ENCODE measurements around the gene CBX5.

The CBX5 gene

DNA sequence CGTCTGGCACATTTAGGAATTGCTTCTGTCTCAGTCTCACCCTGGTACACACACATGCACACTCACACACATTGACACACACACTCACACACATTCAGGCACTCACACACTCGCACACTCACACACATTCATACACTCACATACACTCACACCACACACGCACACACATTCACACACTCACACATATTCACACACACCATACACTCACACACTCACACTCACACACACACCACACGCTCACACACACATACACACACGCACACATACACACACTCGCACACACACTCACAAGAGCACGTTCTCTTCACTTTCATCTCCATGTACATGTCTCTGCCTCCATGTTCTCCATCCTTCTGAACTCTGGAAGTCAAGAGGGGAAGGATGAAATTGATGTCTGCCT, 68.0 kb downstream of the CBX5 start:
- peaks cover 16 to 28% (median 25%) of the 10 kb centered on the region in 10 experiments for H3K4me1 ChIP-seq
- H3K36me3 ChIP-seq: no peaks in the 10 kb centered on the region
- H3K9ac ChIP-seq: no peak overlapping the region
- H3K27ac ChIP-seq: no peak overlapping the region
- H4K20me1 ChIP-seq: peaks cover 0 to 10% (median 0%) of the 10 kb centered on the region in 11 experiments; a peak in 7 of 22 replicates
- peaks cover 15 to 83% (median 55%) of the 10 kb centered on the region in 11 experiments for H3K27me3 ChIP-seq
- H3K4me2 ChIP-seq: no peak overlapping the region
- H3K9me3 ChIP-seq (replicated peaks in 1 of 11): no peaks in the 10 kb centered on the region
- no peak overlapping the region for H3K4me3 ChIP-seq
- TF ChIP-seq Cebpa-rat (IDR thresholded peaks at IDR 0.05): no peak

DNA sequence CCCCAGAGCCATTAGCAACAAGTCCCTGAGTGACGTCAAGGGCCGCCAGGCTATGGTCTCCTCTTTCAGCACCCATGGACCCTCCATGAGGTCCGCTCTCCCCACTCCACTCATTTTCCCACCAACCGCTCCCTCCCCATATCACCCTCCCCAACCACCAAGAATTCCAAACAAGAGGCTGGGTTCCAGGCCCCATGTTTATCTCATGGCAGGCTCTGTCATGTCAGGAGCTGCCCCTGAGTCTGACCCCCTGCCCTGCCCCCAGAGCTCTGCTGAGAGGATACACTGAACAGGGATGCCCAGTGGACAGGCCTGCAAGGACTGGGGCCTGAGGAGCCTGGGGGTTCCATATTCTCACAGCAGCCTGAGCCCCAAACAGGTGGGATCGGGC, 69.5 kb downstream of the CBX5 start:
- H3K27me3 ChIP-seq: peaks cover 24 to 86% (median 57%) of the 10 kb centered on the region in 11 experiments
- no peak overlapping the region for H3K27ac ChIP-seq
- H3K4me3 ChIP-seq: no peak overlapping the region
- no peak for TF ChIP-seq Cebpa-rat (IDR thresholded peaks at IDR 0.05)
- no peaks in the 10 kb centered on the region for H3K9me3 ChIP-seq (replicated peaks in 1 of 11)
- H3K9ac ChIP-seq: no peak overlapping the region
- no peaks in the 10 kb centered on the region for H3K36me3 ChIP-seq
- no peak overlapping the region for H3K4me2 ChIP-seq
- H4K20me1 ChIP-seq: peaks cover 0 to 18% (median 0%) of the 10 kb centered on the region in 11 experiments; a peak in 8 of 22 replicates
- H3K4me1 ChIP-seq: peaks cover 5 to 13% (median 11%) of the 10 kb centered on the region in 10 experiments; a peak in 18 of 20 replicates

DNA sequence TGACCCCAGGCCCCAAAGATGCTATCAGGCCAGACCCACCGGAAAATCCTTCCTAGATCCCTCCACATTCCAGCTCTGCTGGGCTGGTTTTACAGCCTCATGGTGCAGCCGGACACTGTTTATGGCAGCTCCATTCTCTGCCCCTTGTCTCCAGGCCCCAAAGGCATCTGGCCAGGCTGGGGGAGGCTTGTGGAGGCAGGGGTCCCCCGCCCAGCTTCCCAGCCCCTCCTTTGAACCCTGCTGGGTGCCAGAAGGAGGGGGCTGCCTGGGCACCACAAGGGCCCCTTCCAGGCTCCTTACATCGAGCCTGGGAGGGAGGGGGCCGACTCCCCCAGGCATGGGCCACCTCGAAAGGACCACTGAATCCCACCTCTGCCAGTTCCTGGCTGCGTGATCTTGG, 71.3 kb downstream of the CBX5 start:
- TF ChIP-seq Cebpa-rat (IDR thresholded peaks at IDR 0.05): no peak
- H4K20me1 ChIP-seq: peaks cover 0 to 25% (median 0%) of the 10 kb centered on the region in 11 experiments; a peak in 9 of 22 replicates
- no peak overlapping the region for H3K4me3 ChIP-seq
- no peaks in the 10 kb centered on the region; a peak in 1 of 20 replicates for H3K4me1 ChIP-seq
- no peak overlapping the region for H3K27ac ChIP-seq
- H3K9ac ChIP-seq: no peak overlapping the region
- H3K4me2 ChIP-seq: no peak overlapping the region
- peaks cover 42 to 97% (median 69%) of the 10 kb centered on the region in 11 experiments for H3K27me3 ChIP-seq
- no peaks in the 10 kb centered on the region for H3K36me3 ChIP-seq
- no peaks in the 10 kb centered on the region for H3K9me3 ChIP-seq (replicated peaks in 1 of 11)

DNA sequence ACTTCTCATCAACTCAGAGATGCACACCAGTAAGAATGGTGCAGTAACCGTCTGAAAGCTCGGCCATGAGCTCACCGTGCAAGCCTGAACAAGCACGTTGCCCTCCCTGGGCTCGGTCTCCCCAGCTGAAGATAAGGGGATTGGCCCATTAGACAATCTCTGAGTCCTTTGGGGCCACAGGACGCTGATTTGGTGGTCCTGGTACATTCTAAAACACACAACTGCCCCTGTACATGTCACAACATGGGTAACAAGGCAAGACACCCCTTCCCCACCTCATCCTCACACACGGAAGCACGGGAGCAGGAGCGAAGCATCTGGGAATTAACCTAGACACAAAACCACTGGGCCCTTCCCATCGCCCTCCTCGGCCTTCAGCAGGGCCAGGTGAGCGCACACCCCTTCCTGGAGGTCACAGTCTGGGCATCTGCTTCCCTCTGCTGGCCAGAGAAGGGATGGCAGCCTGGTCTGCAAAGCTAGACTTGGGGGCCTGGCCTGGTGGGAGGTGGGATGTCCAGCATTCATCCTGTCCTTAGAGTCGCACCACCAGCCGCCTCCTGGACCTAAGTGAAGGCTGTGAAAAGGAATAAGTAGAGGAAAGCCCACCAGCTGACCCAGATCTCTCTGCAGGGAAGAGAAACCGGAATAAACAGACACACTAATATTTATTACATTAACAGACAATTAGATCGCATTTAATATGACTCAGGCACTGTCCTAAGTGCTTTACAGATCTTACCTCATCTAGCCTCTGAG, 72.2 kb downstream of the CBX5 start:
- Histone ChIP-seq H3K4me1 (no peaks in the 10 kb centered on the region; a peak in 1 of 20 replicates), H3K27ac (no peak overlapping the region), H3K36me3 (no peaks in the 10 kb centered on the region), H4K20me1 (peaks cover 0 to 28% (median 0%) of the 10 kb centered on the region in 11 experiments; a peak in 9 of 22 replicates), H3K4me2 (no peak overlapping the region), H3K27me3 (peaks cover 49 to 97% (median 70%) of the 10 kb centered on the region in 11 experiments), H3K4me3 (no peak overlapping the region), H3K9me3 (replicated peaks in 1 of 11) (no peaks in the 10 kb centered on the region), H3K9ac (no peak overlapping the region)
- TF ChIP-seq Cebpa-rat (IDR thresholded peaks at IDR 0.05): no peak

DNA sequence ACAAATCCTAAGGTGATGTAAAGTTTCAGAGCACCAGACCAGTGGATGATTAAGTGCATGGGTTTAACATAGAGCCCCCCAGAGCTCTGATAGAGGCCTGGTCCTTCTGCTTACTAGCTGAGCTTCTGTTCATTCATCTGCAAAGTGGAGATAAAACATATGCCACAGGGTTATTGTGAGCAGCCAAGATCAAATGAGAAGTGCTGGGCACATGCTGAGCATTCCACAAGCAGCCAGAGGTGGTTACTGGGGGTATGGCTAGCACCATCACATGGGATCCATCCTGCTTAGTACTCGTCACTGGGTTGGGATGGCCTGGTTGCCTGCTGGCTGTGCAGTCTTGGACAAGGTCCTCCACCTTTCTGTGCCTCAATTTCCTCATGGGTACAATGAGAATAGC, 73.1 kb downstream of the CBX5 start:
- H3K4me2 ChIP-seq: no peak overlapping the region
- TF ChIP-seq Cebpa-rat (IDR thresholded peaks at IDR 0.05): no peak

DNA sequence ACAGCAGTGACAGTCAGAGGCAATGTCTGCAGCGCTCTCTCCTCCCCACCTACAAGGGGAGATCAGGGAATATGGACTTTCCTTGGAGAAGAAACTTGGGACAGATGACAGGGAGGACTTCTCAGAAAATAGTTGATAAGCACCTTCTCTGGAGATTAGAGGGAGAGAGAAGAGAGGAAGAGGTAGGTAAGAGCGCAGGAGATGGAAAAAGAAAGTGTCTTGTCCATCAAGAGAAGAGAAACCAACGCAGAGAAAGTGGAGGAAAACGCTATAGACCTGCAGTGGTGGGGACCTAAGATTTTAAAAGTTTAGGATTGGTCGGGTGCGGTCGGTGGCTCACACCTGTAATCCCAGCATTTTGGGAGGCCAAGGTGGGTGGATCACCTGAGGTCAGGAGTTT, 75.6 kb downstream of the CBX5 start:
- H3K27me3 ChIP-seq: peaks cover 62 to 99% (median 92%) of the 10 kb centered on the region in 11 experiments

More for the DNA sequence above, 73.1 kb downstream of the CBX5 start:
- Histone ChIP-seq H3K36me3 (no peaks in the 10 kb centered on the region), H3K27ac (no peak overlapping the region), H3K4me1 (no peaks in the 10 kb centered on the region; a peak in 1 of 20 replicates), H3K9ac (no peak overlapping the region), H3K27me3 (peaks cover 49 to 97% (median 76%) of the 10 kb centered on the region in 11 experiments), H4K20me1 (peaks cover 0 to 28% (median 0%) of the 10 kb centered on the region in 11 experiments; a peak in 9 of 22 replicates), H3K4me3 (no peak overlapping the region), H3K9me3 (replicated peaks in 1 of 11) (no peaks in the 10 kb centered on the region)

DNA sequence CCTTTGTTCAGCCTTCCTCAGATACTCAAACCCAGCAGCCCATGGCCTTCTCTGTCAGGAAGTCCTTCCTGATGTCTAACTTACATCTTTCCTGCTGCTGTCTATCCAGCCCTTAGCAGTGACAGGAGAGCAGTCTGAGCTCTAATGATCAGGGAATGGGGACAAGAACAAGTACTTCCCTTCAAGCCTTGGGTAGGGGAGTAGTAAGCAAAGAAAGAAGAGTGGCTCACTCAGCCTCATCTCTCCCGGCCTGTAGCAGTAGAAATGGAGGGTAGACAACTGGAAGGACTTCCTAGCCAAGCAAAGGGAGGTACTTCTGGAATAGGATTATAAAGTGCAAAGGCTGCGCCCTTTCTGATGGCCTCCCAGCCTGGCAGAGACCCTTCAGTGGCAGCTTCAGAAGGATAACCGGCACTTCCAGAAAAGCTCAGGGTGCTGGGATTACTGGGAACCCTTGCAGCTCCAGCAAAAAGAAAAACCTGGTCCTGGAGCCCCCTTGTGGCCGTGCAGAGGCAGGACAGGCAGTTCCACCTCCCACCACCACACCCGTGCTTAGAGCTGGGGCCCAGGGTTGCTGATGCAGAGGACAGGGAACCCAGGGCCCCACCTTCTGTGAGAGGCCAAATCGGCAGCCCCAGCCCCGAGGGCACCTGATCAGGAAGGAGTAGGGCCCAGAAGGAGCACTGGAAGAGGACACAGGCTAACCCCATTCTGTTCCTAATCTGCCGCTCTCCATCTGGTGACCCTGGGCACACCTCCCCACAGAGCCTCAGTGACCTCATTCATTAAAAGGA, 78.7 kb downstream of the CBX5 start:
- Histone ChIP-seq H3K36me3 (no peaks in the 10 kb centered on the region), H3K4me1 (peaks cover 17 to 34% (median 21%) of the 10 kb centered on the region in 10 experiments), H3K4me2 (no peak overlapping the region), H4K20me1 (peaks cover 0 to 18% (median 0%) of the 10 kb centered on the region in 11 experiments; a peak in 6 of 22 replicates), H3K27me3 (peaks cover 72 to 100% (median 96%) of the 10 kb centered on the region in 11 experiments), H3K27ac (no peak overlapping the region), H3K9ac (no peak overlapping the region), H3K4me3 (no peak overlapping the region), H3K9me3 (replicated peaks in 1 of 11) (no peaks in the 10 kb centered on the region)
- TF ChIP-seq Cebpa-rat (IDR thresholded peaks at IDR 0.05): no peak

More for the DNA sequence above, 75.6 kb downstream of the CBX5 start:
- Histone ChIP-seq H3K4me3 (no peak overlapping the region), H3K27ac (no peak overlapping the region), H3K36me3 (no peaks in the 10 kb centered on the region), H3K4me2 (no peak overlapping the region), H4K20me1 (peaks cover 0 to 28% (median 0%) of the 10 kb centered on the region in 11 experiments; a peak in 9 of 22 replicates), H3K4me1 (peaks cover 0 to 13% (median under 1%) of the 10 kb centered on the region in 10 experiments; a peak in 7 of 20 replicates), H3K9me3 (replicated peaks in 1 of 11) (no peaks in the 10 kb centered on the region), H3K9ac (no peak overlapping the region)
- no peak for TF ChIP-seq Cebpa-rat (IDR thresholded peaks at IDR 0.05)

DNA sequence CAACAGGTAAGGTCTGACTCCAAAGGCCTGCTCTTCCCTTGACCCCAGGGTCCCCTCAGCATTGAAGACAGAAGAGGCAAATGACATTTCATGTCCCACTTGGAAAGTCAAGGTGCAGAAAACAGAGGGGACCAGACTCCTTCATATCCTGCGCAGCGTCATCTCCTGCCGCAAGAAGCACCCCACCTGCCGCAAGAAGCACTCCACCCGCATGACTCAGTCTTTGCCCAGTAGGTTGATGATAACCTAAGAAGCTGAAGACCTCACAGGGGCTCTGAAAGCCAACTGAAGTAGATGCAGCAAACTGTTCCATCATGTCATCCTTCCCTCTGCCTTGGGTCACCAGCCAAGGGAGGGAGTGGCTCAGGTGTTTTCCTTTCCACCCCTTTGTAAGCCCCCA, 79.5 kb downstream of the CBX5 start:
- no peaks in the 10 kb centered on the region for H3K9me3 ChIP-seq (replicated peaks in 1 of 11)
- no peak overlapping the region for H3K4me3 ChIP-seq
- TF ChIP-seq Cebpa-rat (IDR thresholded peaks at IDR 0.05): no peak
- no peaks in the 10 kb centered on the region for H3K36me3 ChIP-seq
- peaks cover 0 to 10% (median 0%) of the 10 kb centered on the region in 11 experiments; a peak in 5 of 22 replicates for H4K20me1 ChIP-seq
- no peak overlapping the region for H3K27ac ChIP-seq
- peaks cover 22 to 42% (median 29%) of the 10 kb centered on the region in 10 experiments for H3K4me1 ChIP-seq
- peaks cover 67 to 100% (median 96%) of the 10 kb centered on the region in 11 experiments for H3K27me3 ChIP-seq
- H3K4me2 ChIP-seq: peak overlapping the region in 3 of 11 experiments; percentile 6 to 23 (median 12); a peak in 1 of 22 replicates
- H3K9ac ChIP-seq: no peak overlapping the region

DNA sequence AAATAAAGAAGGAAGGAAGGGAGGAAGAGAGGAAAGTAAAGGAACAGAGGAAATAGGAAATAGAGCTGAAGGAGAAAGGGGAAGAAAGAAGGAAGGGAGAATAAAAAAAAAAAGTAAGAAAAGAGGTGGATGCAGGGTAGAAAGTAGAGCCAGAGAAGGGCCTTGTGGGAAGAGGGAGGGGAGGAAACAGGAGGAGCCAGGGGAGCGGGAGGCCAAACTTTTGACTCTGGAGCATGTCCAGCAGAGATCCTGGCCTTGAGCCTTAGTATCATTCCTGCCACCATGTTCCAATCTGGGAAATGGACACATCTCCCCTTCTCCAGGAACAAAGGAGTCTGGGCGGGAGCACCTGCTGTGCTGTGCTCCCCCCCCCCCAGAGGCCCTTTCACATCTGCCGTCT, 80.0 kb downstream of the CBX5 start:
- H3K36me3 ChIP-seq: no peaks in the 10 kb centered on the region
- TF ChIP-seq Cebpa-rat (IDR thresholded peaks at IDR 0.05): no peak
- peaks cover 0 to 7% (median 0%) of the 10 kb centered on the region in 11 experiments; a peak in 5 of 22 replicates for H4K20me1 ChIP-seq
- peak overlapping the region in 5 of 11 experiments; percentile 6 to 33 (median 14); a peak in 2 of 22 replicates for H3K4me2 ChIP-seq
- H3K4me3 ChIP-seq: no peak overlapping the region
- no peak overlapping the region for H3K27ac ChIP-seq
- no peak overlapping the region for H3K9ac ChIP-seq
- peaks cover 22 to 47% (median 33%) of the 10 kb centered on the region in 10 experiments for H3K4me1 ChIP-seq
- H3K27me3 ChIP-seq: peaks cover 67 to 100% (median 96%) of the 10 kb centered on the region in 11 experiments
- H3K9me3 ChIP-seq (replicated peaks in 1 of 11): no peaks in the 10 kb centered on the region
